Astrocyte of the spinal cord (primary cell): Measurements from ENCODE around the gene TMEM30A.

Experiments
- DNase-seq: peaks from one replicate; pipeline ENCODE4 v3.0.0; 2011; ENCODE audit warnings: low read depth, low spot score
- H3K4me3 ChIP-seq: 2 replicates; pipeline ENCODE4 v1.5.1; 2011; ENCODE audit warnings: low read depth, mild to moderate bottlenecking, low read length, moderate library complexity
- in situ Hi-C: cut with HindIII; loops from 2 replicates; pipeline ENCODE4 v1.10.0; 2017; ENCODE audit warnings: low sequenced_read_pairs
- TF ChIP-seq, protein P1 (sequence below): IDR thresholded peaks from 2 replicates; pipeline ENCODE4 v1.5.1; 2012; ENCODE audit warnings: low read depth, mild to moderate bottlenecking, low read length, inconsistent platforms

TMEM30A gene

DNA sequence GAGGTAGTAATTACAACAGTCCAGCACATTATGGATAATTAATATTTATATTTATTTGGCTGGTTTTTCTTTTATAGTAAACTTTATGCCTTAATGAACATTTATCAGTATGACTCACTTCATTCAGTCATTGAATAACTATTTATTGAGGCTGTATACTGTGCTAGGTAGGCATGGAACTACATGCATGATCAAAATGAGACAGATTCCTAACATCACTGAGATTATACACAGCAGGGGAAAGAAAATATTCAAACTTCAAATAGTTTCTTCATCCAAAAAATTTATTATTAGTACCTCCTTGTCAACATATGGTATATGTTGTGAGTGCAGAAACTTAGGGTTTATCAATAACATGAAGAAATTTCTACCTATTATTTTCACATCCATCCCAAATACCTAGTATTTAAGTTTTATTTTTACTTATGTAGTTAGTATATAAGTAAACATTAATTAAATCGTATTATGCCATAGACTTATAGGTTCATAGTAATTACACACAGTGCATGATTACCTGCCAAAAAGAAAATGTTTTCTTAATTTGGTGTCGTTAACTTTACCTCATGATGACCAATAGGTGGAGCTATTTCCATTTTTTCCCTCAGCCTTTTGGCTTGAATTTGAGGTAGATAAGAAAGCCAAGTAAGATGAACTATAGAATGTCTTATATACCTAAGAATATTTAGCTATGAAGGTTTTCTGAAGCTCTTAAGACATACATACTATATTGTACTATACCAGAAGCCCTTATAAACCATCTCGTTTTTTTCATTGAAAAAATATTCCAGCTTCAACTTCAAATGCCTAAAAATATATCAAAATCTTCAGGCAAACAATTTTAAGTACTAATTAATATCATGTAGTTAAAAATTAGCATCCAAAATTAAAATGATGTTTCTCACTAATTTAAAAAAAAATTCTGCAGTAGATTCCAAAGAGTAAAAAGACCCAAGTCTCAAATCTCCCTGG is 12.5 kb upstream of the TMEM30A start:
- in situ Hi-C loops: no loop called here
- no peak overlapping the region for H3K4me3 ChIP-seq
- TF ChIP-seq, protein P1, sequence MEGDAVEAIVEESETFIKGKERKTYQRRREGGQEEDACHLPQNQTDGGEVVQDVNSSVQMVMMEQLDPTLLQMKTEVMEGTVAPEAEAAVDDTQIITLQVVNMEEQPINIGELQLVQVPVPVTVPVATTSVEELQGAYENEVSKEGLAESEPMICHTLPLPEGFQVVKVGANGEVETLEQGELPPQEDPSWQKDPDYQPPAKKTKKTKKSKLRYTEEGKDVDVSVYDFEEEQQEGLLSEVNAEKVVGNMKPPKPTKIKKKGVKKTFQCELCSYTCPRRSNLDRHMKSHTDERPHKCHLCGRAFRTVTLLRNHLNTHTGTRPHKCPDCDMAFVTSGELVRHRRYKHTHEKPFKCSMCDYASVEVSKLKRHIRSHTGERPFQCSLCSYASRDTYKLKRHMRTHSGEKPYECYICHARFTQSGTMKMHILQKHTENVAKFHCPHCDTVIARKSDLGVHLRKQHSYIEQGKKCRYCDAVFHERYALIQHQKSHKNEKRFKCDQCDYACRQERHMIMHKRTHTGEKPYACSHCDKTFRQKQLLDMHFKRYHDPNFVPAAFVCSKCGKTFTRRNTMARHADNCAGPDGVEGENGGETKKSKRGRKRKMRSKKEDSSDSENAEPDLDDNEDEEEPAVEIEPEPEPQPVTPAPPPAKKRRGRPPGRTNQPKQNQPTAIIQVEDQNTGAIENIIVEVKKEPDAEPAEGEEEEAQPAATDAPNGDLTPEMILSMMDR: peak; percentile 51
- peak; percentile 77 for DNase-seq

DNA sequence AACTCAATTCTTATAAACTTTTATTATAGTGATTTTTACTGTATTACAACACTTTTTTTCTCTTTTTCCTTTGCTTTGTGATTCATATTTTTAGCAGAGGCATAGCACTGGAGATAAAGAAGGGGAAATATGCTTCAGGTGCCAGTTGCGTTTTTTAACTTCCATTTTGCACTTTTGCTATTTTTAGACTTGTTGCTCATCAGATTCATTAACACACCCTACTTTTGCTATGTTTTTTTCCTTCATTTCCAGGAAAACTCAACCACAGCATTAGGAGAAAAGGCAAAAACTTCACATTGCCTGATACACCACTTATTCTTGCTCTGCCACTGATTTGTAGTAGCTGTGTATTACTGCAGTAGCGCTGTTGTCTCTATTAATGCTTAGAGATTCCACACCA is 8.0 kb upstream of the TMEM30A start:
- DNase-seq: no peak
- no peak overlapping the region for H3K4me3 ChIP-seq
- TF ChIP-seq, protein P1: no peak
- in situ Hi-C loops: no loop called here

DNA sequence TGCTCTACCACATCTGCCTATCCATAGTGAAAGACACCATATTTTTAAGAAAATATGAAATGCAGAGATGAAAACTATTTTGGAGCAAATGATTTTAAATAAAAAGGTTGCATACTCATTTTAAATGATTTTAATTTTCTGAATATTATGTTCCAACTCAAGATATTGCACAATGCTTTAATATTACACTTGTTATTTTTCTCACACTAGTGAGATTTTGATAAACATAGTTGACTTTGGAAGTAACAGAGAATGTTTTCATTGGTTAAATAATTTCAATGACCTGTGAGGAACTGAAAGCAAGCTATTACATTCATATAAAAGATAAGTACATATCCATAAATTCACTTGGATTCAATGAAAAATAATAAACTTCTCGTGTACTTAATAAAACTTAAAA is 7.2 kb upstream of the TMEM30A start:
- no peak for DNase-seq
- no peak overlapping the region for H3K4me3 ChIP-seq
- in situ Hi-C loops: no loop called here
- TF ChIP-seq, protein P1: no peak

DNA sequence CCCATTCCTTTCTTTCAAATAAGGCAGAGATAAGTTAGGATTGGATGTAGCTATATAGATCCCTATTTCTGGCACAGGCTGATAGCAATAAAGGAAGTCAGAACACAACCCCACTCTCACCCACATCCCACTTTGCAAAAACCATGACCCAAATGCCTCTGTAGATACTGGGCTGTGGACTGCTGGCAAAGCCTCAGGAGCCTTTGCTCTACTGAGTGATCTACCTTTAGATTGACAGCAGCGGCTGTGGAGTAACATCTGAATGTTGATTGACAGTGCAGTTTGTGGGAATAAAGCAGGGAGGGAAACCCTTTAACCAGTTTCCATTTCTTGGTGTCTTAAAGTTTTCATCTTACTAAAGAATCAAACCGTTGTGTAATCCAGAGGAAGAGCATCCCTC is 6.7 kb upstream of the TMEM30A start:
- no peak for DNase-seq
- no peak overlapping the region for H3K4me3 ChIP-seq
- in situ Hi-C loops: no loop called here
- TF ChIP-seq, protein P1: no peak

DNA sequence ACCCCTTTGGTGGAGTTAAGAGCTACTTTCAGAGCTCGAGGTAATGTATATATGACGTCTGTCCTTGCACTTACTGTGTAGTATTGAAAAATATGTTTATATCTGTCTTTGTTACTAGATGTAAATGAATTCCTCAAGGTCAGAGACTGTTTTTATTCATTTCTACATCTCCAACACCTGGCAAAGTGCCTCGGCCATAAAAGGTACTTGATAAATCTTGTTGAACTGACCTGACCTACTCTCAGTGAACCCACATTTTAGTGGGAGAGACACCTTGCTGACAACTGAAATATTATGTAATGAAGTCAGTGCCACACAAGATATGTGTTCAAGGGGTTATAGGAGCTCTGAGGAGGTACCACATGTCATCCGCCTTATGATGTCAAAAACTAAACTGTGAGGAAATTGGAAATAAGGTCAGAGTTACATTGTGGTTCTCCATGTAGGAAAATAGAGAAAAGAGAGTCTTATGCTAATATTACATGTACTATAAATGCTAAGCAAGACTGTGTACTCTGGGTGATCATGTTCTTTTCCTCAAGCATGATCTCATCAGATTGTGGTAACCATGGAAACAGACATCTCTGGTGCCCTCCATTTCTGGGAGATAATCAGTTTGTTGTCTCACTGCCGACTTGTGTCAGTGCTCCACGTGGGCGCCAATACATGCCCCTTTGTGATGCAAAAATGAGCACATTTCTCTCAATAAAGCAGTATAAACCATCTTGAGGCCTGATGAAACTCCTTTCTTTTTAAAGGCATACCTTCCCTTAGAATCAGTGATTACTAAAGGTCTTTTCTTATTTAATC is 5.7 kb upstream of the TMEM30A start:
- DNase-seq: no peak
- TF ChIP-seq, protein P1: no peak
- no peak overlapping the region for H3K4me3 ChIP-seq
- in situ Hi-C loops: no loop called here

DNA sequence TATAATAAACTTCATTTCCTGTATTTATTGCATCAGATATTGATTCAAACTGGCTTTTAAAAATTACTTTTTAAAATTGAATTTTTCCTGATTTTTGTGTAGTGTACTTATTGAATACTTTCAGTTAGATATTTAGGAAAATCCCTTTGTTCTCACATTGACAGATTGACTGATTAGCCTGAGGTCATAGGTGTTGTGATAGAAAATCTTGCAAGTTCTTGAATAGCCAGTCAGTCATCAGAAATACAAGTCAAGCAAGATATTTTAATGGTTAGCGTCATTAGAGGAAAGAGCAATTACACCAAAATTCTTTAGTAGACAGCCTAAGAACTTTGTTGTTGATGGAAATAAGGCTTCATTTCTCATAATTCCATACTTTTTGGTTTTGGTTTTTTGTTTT is 3.4 kb upstream of the TMEM30A start:
- DNase-seq: no peak
- H3K4me3 ChIP-seq: no peak overlapping the region
- in situ Hi-C loops: no loop called here
- TF ChIP-seq, protein P1: no peak
